Activated CD8-positive, alpha-beta T cell treated with anti-CD3 and anti-CD28 coated beads, Interleukin-2, amount 10 ng/mL, durations not matched to agents 7 days and 5 days (primary cell): ENCODE measurements around the gene KLRG1. TPM values are rescaled to one million over a fixed set of nuclear protein-coding genes. Genes with fewer than 3 reads are reported as not detected.

Experiments used
- ATAC-seq: fragments of 150-1000 bp; cut with Tn5 transposase; one replicate; pipeline ENCODE4 v1.10.0; 2021; ENCODE audit warnings: moderate library complexity
- CTCF ChIA-PET: fragments of 350-600 bp; sonication (Branson Sonifier 250); formaldehyde crosslinking; loops from one replicate; lab custom pipeline; 2021; ENCODE audit warnings: antibody characterized with exemption; lab: Charles Lee
- POLR2A ChIA-PET: fragments of 350-600 bp; sonication (Branson Sonifier 250); formaldehyde crosslinking; loops from one replicate; lab custom pipeline; 2021; ENCODE audit warnings: antibody characterized with exemption; lab: Charles Lee
- DNase-seq: peaks from one replicate; pipeline ENCODE4 v3.0.0-alpha.2; 2020
- H3K27ac Mint-ChIP-seq: one replicate; pipeline ENCODE4 v1.8.0; 2021; ENCODE audit warnings: mild to moderate bottlenecking, mixed read lengths
- H3K27me3 Mint-ChIP-seq: one replicate; pipeline ENCODE4 v1.8.0; 2021; ENCODE audit warnings: low read depth, mixed read lengths
- H3K36me3 Mint-ChIP-seq: one replicate; pipeline ENCODE4 v1.8.0; 2021; ENCODE audit warnings: low read depth, mixed read lengths
- H3K4me1 Mint-ChIP-seq: one replicate; pipeline ENCODE4 v1.8.0; 2021; ENCODE audit warnings: low read depth, mixed read lengths
- H3K4me3 Mint-ChIP-seq: one replicate; pipeline ENCODE4 v1.8.0; 2021; ENCODE audit warnings: mild to moderate bottlenecking, mixed read lengths
- H3K9me3 Mint-ChIP-seq: one replicate; pipeline ENCODE4 v1.8.0; 2022; ENCODE audit warnings: mixed read lengths; ENCODE audit not compliant: insufficient read depth
- total RNA-seq, 2 experiments: library from RNA; stranded (reverse); gene quantifications; one replicate each; pipeline ENCODE4 v1.2.3, GENCODE V29; 2021

KLRG1 gene
- 1 to 10 TPM; 4.3 to 4.6 TPM for total RNA-seq

- ChIA-PET CTCF (no interaction called here), POLR2A (no interaction called here)
- ATAC-seq, result peak; percentile 22
- Mint-ChIP-seq H3K27ac (peak within 1 kb of the TSS; percentile 68), H3K27me3 (no peaks in the 10 kb centered on the region), H3K4me3 (peak within 1 kb of the TSS; percentile 2), H3K36me3 (no peaks in the 10 kb centered on the region), H3K4me1 (peaks cover 37% of the 10 kb centered on the region), H3K9me3 (peaks cover 8% of the 10 kb centered on the region)
- DNase-seq, result no peak
These were observed at the start of gene KLRG1 for GRCh38 chr12:8989413-8989812. Gene KLRG1 (plus strand): TSS chr12:8989546. CDS start chr12:8989636, 90 bp downstream.

DNA sequence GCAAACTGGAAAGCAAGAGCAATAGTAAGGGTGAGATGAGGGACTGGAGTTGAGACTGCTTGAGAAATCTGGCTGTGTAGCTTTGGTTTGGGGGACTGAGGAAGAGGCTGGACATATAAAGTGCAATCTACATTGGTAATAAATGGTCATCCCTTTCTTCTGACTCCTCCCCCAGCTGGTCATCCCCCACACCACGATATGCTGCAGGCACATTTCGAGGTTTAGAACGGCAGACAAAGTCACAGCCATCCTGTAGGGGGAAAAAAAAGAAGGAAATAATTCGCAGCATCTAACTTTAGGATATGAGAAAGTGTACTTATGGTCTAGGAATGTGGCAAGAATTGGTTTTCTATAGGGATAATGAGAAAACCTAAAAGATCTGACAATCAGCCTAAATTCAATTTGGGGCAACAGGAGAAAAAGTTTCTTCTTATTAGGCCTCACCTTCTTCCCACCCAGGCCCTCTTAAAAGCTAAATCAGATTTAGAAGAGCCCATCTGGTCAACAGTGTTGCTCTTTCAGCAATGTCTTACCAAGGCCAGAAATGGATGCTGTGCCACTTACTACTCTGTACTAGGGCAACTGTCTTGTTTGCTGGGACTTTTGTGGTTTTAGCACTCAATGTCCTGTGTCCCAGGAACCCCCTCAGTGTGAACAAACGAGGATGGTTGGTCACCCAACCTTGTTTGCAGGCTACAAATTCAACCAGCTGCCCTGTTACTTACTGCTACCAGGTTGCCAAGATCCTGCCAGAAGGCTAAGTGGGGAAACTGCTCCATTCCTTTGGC, 47.5 kb upstream of the KLRG1 start:
- ATAC-seq (no peak), DNase-seq (no peak)
- peaks cover 57% of the 10 kb centered on the region for H3K36me3 Mint-ChIP-seq
- H3K27ac Mint-ChIP-seq, result no peak overlapping the region
- ChIA-PET POLR2A (no interaction called here), CTCF (no interaction called here)
- peaks cover 6% of the 10 kb centered on the region for H3K4me1 Mint-ChIP-seq
- no peaks in the 10 kb centered on the region for H3K9me3 Mint-ChIP-seq
- H3K27me3 Mint-ChIP-seq, result no peaks in the 10 kb centered on the region
- no peak overlapping the region for H3K4me3 Mint-ChIP-seq

- H3K27me3 Mint-ChIP-seq, result no peaks in the 10 kb centered on the region
- ChIA-PET POLR2A (interaction anchor here (0.6 kb wide), 1 partner anchor 29 kb away, joined by 4 read pairs; the partner anchor contains the start of gene PHC1), CTCF (interaction anchor here (1.5 to 3.3 kb wide), 2 partner anchors 10 to 105 kb away, joined by 4 to 28 read pairs; no protein-coding TSS in a partner anchor)
- H3K36me3 Mint-ChIP-seq, result peaks cover 58% of the 10 kb centered on the region
- ATAC-seq (no peak), DNase-seq (no peak)
- H3K4me1 Mint-ChIP-seq, result peaks cover 21% of the 10 kb centered on the region
- no peaks in the 10 kb centered on the region for H3K9me3 Mint-ChIP-seq
- no peak overlapping the region for H3K4me3 Mint-ChIP-seq
- no peak overlapping the region for H3K27ac Mint-ChIP-seq
These were observed 45.7 kb upstream of the KLRG1 start for GRCh38 chr12:8943565-8944186.

DNA sequence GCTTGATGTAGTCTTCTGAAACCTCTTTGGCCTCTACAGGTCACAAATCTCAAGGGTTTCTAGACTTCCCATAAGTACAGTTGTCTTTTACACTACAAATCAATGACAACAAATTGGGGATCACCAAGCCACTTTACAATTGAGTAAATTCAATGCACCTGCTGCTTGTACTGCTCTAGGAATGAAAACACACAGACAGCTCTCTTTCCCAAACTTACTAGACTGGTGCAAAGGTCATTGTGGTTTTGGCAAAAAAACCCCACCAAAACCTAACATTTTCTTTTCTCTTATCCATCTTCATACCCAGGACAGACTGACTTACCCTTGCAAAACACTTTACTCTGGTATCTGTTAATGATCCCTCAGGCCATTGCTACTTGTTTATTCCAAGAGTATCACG, 42.6 kb upstream of the KLRG1 start:
- ChIA-PET CTCF (interaction anchor here (1.0 to 8.7 kb wide), 5 partner anchors 8 to 403 kb away, joined by 3 to 238 read pairs (median 8); no protein-coding TSS in a partner anchor), POLR2A (no interaction called here)
- Mint-ChIP-seq H3K36me3 (peaks cover 50% of the 10 kb centered on the region), H3K27ac (peak overlapping the region; percentile 9), H3K4me3 (peak overlapping the region; percentile 36), H3K9me3 (no peaks in the 10 kb centered on the region), H3K4me1 (peaks cover 27% of the 10 kb centered on the region), H3K27me3 (no peaks in the 10 kb centered on the region)
- ATAC-seq (no peak), DNase-seq (no peak)

- Mint-ChIP-seq H3K4me1 (peaks cover 34% of the 10 kb centered on the region), H3K27ac (no peak overlapping the region), H3K4me3 (peak overlapping the region; percentile 95), H3K9me3 (peaks cover 3% of the 10 kb centered on the region), H3K27me3 (no peaks in the 10 kb centered on the region), H3K36me3 (peaks cover 43% of the 10 kb centered on the region)
- ATAC-seq, result no peak
- ChIA-PET CTCF (interaction anchor here (0.7 to 8.7 kb wide), 10 partner anchors 9 to 404 kb away, joined by 3 to 238 read pairs (median 6); no protein-coding TSS in a partner anchor), POLR2A (interaction anchor here (1.5 kb wide), 1 partner anchor 9 kb away, joined by 3 read pairs; no protein-coding TSS in a partner anchor)
- no peak for DNase-seq
These were observed 41.6 kb upstream of the KLRG1 start for GRCh38 chr12:8947737-8948136.

GRCh38 chr12:8948701-8949341, 40.5 kb upstream of the KLRG1 start:
- ChIA-PET CTCF (interaction anchor here (0.8 to 8.7 kb wide), 26 partner anchors 10 to 405 kb away, joined by 3 to 238 read pairs (median 4); no protein-coding TSS in a partner anchor), POLR2A (interaction anchor here (0.7 to 3.5 kb wide), 10 partner anchors 10 to 721 kb away, joined by 3 to 19 read pairs (median 6); partner anchors contain the start of genes CLEC2D and PHC1)
- peak overlapping the region; percentile 95 for H3K4me3 Mint-ChIP-seq
- peaks cover 12% of the 10 kb centered on the region for H3K9me3 Mint-ChIP-seq
- DNase-seq, result peak; percentile 27
- H3K27me3 Mint-ChIP-seq, result no peaks in the 10 kb centered on the region
- H3K27ac Mint-ChIP-seq, result peak overlapping the region; percentile 96
- no peak for ATAC-seq
- H3K4me1 Mint-ChIP-seq, result peaks cover 45% of the 10 kb centered on the region
- H3K36me3 Mint-ChIP-seq, result peaks cover 45% of the 10 kb centered on the region

DNA sequence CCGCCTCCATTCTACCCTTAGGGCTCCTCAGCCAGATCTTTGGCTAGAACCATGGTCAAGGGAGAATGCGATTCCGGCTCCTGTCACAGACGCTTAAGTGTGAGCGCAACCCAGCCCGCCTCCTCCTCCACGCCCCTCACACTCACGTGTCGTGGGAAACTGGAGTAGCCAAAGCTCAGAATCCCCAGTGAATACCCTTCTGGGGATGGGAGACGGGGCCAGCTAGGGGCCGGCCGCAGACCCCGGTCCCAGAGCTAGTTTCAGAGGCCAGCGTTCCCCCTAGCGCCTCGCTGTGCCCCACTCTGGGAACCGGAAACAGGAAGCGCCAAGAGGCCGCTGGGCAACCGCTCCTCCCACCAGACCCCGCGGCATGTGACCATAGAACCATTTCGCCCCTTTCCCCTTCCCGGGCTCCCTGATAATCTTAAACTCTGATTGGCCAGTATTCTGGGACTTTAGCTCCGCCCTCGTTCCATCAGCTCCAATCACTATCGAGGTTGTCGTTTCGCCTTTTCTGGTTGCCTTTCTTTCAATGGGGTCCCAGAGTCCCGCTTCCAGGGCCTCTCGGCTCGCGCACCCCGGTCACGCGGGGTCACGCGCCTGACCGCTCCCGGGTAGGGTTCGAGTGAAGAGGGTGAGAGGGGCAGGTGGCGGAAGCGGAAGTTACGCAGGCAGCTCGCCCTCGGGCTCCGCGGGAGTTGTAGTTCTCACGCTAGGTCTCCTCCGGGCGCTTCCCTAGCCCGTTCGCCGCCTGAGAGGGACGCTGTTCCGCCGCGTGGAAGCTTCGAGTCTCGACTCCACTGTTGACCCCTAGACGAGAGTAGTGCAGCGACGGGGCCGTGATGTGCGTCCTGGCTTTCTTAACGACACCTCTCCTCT, 39.8 kb upstream of the KLRG1 start, which contains the start of gene M6PR:
Gene M6PR, minus strand, starts transcription at position 304 of the 879 bp plus-strand sequence. CDS start 3,241 bp downstream, outside the sequence.
- Mint-ChIP-seq H3K4me1 (peaks cover 53% of the 10 kb centered on the region), H3K36me3 (peaks cover 47% of the 10 kb centered on the region), H3K27ac (peak within 1 kb of the TSS; percentile 96), H3K9me3 (peaks cover 16% of the 10 kb centered on the region), H3K27me3 (no peaks in the 10 kb centered on the region), H3K4me3 (peak within 1 kb of the TSS; percentile 95)
- ATAC-seq, result peak; percentile 85
- ChIA-PET CTCF (interaction anchor here (0.7 to 8.7 kb wide), 31 partner anchors 11 to 406 kb away, joined by 3 to 238 read pairs (median 4); no protein-coding TSS in a partner anchor), POLR2A (interaction anchor here (0.7 to 3.5 kb wide), 11 partner anchors 35 to 720 kb away, joined by 3 to 19 read pairs (median 6); partner anchors contain the start of genes CLEC2D and PHC1)
- peak; percentile 96 for DNase-seq

DNA sequence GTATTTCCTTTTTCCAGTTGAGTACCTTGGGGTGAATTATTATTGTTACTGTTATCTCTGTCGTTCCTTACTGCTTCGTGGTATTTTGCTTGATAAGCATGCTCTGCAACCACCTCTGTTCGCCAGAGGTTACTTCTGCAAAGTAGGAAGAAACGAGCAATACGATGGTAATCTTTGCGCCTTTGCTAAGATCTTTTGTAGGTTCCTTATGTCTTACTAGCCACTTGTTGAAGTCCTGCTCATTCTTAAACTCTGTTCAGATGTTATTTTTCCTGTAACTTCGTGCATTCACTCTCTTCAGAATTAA, 39.2 kb upstream of the KLRG1 start:
- POLR2A ChIA-PET, result interaction anchor here (0.7 to 3.5 kb wide), 13 partner anchors 36 to 720 kb away, joined by 3 to 19 read pairs (median 5); partner anchors contain the start of genes CLEC2D and PHC1
- Mint-ChIP-seq H3K9me3 (peaks cover 16% of the 10 kb centered on the region), H3K27ac (peak overlapping the region; percentile 96), H3K27me3 (no peaks in the 10 kb centered on the region), H3K4me3 (peak overlapping the region; percentile 95), H3K36me3 (peaks cover 43% of the 10 kb centered on the region), H3K4me1 (peaks cover 55% of the 10 kb centered on the region)
- CTCF ChIA-PET, result interaction anchor here (0.6 to 8.7 kb wide), 25 partner anchors 12 to 406 kb away, joined by 3 to 238 read pairs (median 6); no protein-coding TSS in a partner anchor
- ATAC-seq (no peak), DNase-seq (no peak)

- Mint-ChIP-seq H3K4me1 (peaks cover 55% of the 10 kb centered on the region), H3K27ac (peak overlapping the region; percentile 96), H3K27me3 (no peaks in the 10 kb centered on the region), H3K9me3 (peaks cover 18% of the 10 kb centered on the region), H3K36me3 (peaks cover 42% of the 10 kb centered on the region), H3K4me3 (peak overlapping the region; percentile 95)
- POLR2A ChIA-PET, result interaction anchor here (0.6 to 3.5 kb wide), 9 partner anchors 46 to 99 kb away, joined by 3 to 19 read pairs (median 5); no protein-coding TSS in a partner anchor
- ATAC-seq, result no peak
- CTCF ChIA-PET, result interaction anchor here (0.6 to 8.7 kb wide), 24 partner anchors 12 to 407 kb away, joined by 3 to 238 read pairs (median 7); no protein-coding TSS in a partner anchor
- no peak for DNase-seq
These were observed 38.5 kb upstream of the KLRG1 start for GRCh38 chr12:8950702-8951478.
